ENCODE results near the gene METTL5. TPM values are rescaled to one million over a fixed set of nuclear protein-coding genes. Genes with fewer than 3 reads are reported as not detected.
"Not testable (repeated sequence)": the region's sequence is repeated elsewhere in the genome, so short reads cannot be mapped to it uniquely, and the experiment has no call there.

The METTL5 gene
- total RNA-seq, 1 donor from 2014 or later, result 52.3 TPM

DNA sequence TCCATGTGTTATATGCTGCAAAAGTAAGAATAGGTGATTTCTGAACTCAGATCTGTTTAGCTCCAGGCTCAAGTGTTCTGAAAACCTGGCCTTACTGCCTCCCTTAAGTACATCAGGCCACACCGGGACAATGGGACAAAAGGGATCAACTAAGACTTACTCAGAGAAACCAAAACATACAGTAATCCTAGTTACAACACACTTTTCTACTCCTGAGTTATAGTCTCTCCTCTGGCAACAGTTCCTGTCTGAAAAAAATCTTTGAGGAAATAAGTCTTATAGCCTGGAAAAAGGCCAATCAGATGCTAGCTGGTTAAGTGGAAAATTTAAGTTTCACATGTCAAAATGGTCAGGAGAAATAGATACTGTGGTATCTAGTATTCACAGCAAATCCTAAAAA lies 5.6 kb downstream of the METTL5 start:
- Mint-ChIP-seq H3K36me3 (ENCODE audit: low read depth, unreplicated experiment) (peaks cover 23% of the 10 kb centered on the region), H3K27me3 (ENCODE audit: low read depth, unreplicated experiment) (no peaks in the 10 kb centered on the region), H3K4me1 (ENCODE audit: low read depth, unreplicated experiment) (peaks cover 42% of the 10 kb centered on the region), H3K27ac (ENCODE audit: unreplicated experiment) (peak overlapping the region; percentile 47), H3K4me3 (ENCODE audit: unreplicated experiment) (no peak overlapping the region), H3K9me3 (ENCODE audit: unreplicated experiment) (peaks cover 12% of the 10 kb centered on the region)
- DNase-seq (ENCODE audit: low read depth), result no peak
- no peak overlapping the region for H3K4me3 ChIP-seq (ENCODE audit: insufficient read depth, low read depth, low read length)
- no peak for FAIRE-seq
- TF ChIP-seq, protein P1, sequence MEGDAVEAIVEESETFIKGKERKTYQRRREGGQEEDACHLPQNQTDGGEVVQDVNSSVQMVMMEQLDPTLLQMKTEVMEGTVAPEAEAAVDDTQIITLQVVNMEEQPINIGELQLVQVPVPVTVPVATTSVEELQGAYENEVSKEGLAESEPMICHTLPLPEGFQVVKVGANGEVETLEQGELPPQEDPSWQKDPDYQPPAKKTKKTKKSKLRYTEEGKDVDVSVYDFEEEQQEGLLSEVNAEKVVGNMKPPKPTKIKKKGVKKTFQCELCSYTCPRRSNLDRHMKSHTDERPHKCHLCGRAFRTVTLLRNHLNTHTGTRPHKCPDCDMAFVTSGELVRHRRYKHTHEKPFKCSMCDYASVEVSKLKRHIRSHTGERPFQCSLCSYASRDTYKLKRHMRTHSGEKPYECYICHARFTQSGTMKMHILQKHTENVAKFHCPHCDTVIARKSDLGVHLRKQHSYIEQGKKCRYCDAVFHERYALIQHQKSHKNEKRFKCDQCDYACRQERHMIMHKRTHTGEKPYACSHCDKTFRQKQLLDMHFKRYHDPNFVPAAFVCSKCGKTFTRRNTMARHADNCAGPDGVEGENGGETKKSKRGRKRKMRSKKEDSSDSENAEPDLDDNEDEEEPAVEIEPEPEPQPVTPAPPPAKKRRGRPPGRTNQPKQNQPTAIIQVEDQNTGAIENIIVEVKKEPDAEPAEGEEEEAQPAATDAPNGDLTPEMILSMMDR (IDR thresholded peaks at IDR 0.05; ENCODE audit: insufficient read depth, low read depth, low read length), result no peak
- TF ChIP-seq EZH2 (IDR thresholded peaks at IDR 0.05; ENCODE audit: insufficient read depth, low read length), result no peak
- no peak overlapping the region for H3K4me2 ChIP-seq (ENCODE audit: low read length)
- no peak overlapping the region for H2AFZ ChIP-seq (ENCODE audit: low read depth, low read length)
- no peaks in the 10 kb centered on the region for H3K9me3 ChIP-seq (ENCODE audit: insufficient read depth, low read depth, low read length)
- peaks cover 25% of the 10 kb centered on the region for H3K79me2 ChIP-seq (ENCODE audit: insufficient read depth, low read length)
- no peak overlapping the region for H3K27ac ChIP-seq (ENCODE audit: low read depth, low read length)
- peaks cover 8% of the 10 kb centered on the region for H3K36me3 ChIP-seq (ENCODE audit: insufficient read depth, low read length)
- no peaks in the 10 kb centered on the region for H4K20me1 ChIP-seq (ENCODE audit: insufficient read depth, low read length)
- peaks cover 16% of the 10 kb centered on the region for H3K4me1 ChIP-seq (ENCODE audit: insufficient read depth, low read length)
- H3K9ac ChIP-seq (ENCODE audit: low read length), result no peak overlapping the region
- H3K27me3 ChIP-seq (ENCODE audit: insufficient read depth, low read length), result no peaks in the 10 kb centered on the region

DNA sequence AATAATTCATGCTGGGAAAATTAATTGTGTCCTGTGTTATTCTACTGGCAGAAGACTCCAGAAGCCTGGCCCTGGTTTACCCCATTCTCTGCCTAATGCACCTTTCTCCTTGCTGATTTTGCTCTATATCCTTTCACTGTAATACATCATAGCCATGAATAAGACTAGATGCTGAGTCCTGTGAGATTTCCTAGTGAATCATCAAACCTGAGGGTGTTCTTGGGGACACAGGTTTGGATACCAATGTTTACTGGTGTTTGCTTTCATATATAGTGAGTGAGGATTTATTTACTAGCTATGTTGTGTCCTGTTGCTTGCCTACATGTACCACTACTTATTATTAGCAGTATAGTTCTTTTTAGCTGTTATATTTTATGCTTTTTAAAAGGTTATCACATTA lies 6.5 kb downstream of the METTL5 start:
- Histone ChIP-seq H3K36me3 (ENCODE audit: insufficient read depth, low read length) (peaks cover 8% of the 10 kb centered on the region), H3K4me2 (ENCODE audit: low read length) (no peak overlapping the region)

DNA sequence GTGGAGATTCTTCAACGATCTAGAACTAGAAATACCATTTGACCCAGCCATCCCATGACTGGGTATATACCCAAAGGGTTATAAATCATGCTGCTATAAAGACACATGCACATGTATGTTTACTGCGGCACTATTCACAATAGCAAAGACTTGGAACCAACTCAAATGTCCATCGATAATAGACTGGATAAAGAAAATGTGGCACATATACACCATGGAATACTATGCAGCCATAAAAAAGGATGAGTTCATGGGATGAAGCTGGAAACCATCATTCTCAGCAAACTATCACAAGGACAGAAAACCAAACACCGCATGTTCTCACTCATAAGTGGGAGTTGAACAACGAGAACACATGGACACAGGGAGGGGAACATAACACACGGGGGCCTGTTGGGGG lies 7.3 kb downstream of the METTL5 start:
- not testable (repeated sequence) for H3K27me3 Mint-ChIP-seq (ENCODE audit: low read depth, unreplicated experiment); H3K4me3 Mint-ChIP-seq (ENCODE audit: unreplicated experiment); H3K4me1 ChIP-seq (ENCODE audit: insufficient read depth, low read length); H3K9ac ChIP-seq (ENCODE audit: low read length); DNase-seq (ENCODE audit: low read depth); H3K27ac ChIP-seq (ENCODE audit: low read depth, low read length); FAIRE-seq; H3K4me3 ChIP-seq (ENCODE audit: insufficient read depth, low read depth, low read length); H3K9me3 ChIP-seq (ENCODE audit: insufficient read depth, low read depth, low read length); H3K27me3 ChIP-seq (ENCODE audit: insufficient read depth, low read length); H4K20me1 ChIP-seq (ENCODE audit: insufficient read depth, low read length); H2AFZ ChIP-seq (ENCODE audit: low read depth, low read length); H3K4me2 ChIP-seq (ENCODE audit: low read length)
- Mint-ChIP-seq H3K36me3 (ENCODE audit: low read depth, unreplicated experiment) (peaks cover 26% of the 10 kb centered on the region), H3K27ac (ENCODE audit: unreplicated experiment) (peak overlapping the region; percentile 73), H3K9me3 (ENCODE audit: unreplicated experiment) (peaks cover 12% of the 10 kb centered on the region), H3K4me1 (ENCODE audit: low read depth, unreplicated experiment) (peaks cover 33% of the 10 kb centered on the region)
- H3K79me2 ChIP-seq (ENCODE audit: insufficient read depth, low read length), result peaks cover 12% of the 10 kb centered on the region
- peaks cover 12% of the 10 kb centered on the region for H3K36me3 ChIP-seq (ENCODE audit: insufficient read depth, low read length)

More for the DNA sequence above, 6.5 kb downstream of the METTL5 start:
- Mint-ChIP-seq H3K9me3 (ENCODE audit: unreplicated experiment) (peaks cover 12% of the 10 kb centered on the region), H3K4me3 (ENCODE audit: unreplicated experiment) (no peak overlapping the region), H3K27ac (ENCODE audit: unreplicated experiment) (no peak overlapping the region), H3K27me3 (ENCODE audit: low read depth, unreplicated experiment) (no peaks in the 10 kb centered on the region), H3K36me3 (ENCODE audit: low read depth, unreplicated experiment) (peaks cover 23% of the 10 kb centered on the region), H3K4me1 (ENCODE audit: low read depth, unreplicated experiment) (peaks cover 41% of the 10 kb centered on the region)
- FAIRE-seq, result no peak
- no peaks in the 10 kb centered on the region for H4K20me1 ChIP-seq (ENCODE audit: insufficient read depth, low read length)
- H3K9me3 ChIP-seq (ENCODE audit: insufficient read depth, low read depth, low read length), result no peaks in the 10 kb centered on the region
- H3K27ac ChIP-seq (ENCODE audit: low read depth, low read length), result no peak overlapping the region
- DNase-seq (ENCODE audit: low read depth), result no peak
- TF ChIP-seq, protein P1 (IDR thresholded peaks at IDR 0.05; ENCODE audit: insufficient read depth, low read depth, low read length), result no peak
- TF ChIP-seq EZH2 (IDR thresholded peaks at IDR 0.05; ENCODE audit: insufficient read depth, low read length), result no peak
- H3K4me1 ChIP-seq (ENCODE audit: insufficient read depth, low read length), result peaks cover 12% of the 10 kb centered on the region
- H3K79me2 ChIP-seq (ENCODE audit: insufficient read depth, low read length), result peaks cover 20% of the 10 kb centered on the region
- no peak overlapping the region for H2AFZ ChIP-seq (ENCODE audit: low read depth, low read length)
- no peaks in the 10 kb centered on the region for H3K27me3 ChIP-seq (ENCODE audit: insufficient read depth, low read length)
- no peak overlapping the region for H3K4me3 ChIP-seq (ENCODE audit: insufficient read depth, low read depth, low read length)
- H3K9ac ChIP-seq (ENCODE audit: low read length), result no peak overlapping the region

DNA sequence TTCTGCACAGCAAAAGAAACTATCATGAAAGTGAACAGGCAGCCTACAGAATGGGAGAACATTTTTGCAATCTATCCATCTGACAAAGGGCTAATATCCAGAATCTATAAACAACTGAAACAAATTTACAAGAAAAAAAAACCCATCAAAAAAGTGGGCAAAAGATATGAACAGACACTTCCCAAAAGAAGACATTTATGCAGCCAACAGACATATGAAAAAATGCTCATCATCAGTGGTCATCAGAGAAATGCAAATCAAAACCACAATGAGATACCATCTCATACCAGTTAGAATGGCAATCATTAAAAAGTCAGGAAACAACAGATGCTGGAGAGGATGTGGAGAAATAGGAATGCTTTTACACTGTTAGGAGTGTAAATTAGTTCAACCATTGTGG lies 7.7 kb downstream of the METTL5 start:
- H3K4me3 ChIP-seq (ENCODE audit: insufficient read depth, low read depth, low read length); H3K9ac ChIP-seq (ENCODE audit: low read length); H3K79me2 ChIP-seq (ENCODE audit: insufficient read depth, low read length); H3K4me1 ChIP-seq (ENCODE audit: insufficient read depth, low read length); DNase-seq (ENCODE audit: low read depth); FAIRE-seq; H3K27ac ChIP-seq (ENCODE audit: low read depth, low read length); H4K20me1 ChIP-seq (ENCODE audit: insufficient read depth, low read length); H3K9me3 ChIP-seq (ENCODE audit: insufficient read depth, low read depth, low read length); H2AFZ ChIP-seq (ENCODE audit: low read depth, low read length); H3K4me2 ChIP-seq (ENCODE audit: low read length); H3K27me3 ChIP-seq (ENCODE audit: insufficient read depth, low read length); H3K27me3 Mint-ChIP-seq (ENCODE audit: low read depth, unreplicated experiment); H3K4me3 Mint-ChIP-seq (ENCODE audit: unreplicated experiment): not testable (repeated sequence)
- peak overlapping the region; percentile 73 for H3K27ac Mint-ChIP-seq (ENCODE audit: unreplicated experiment)
- H3K36me3 ChIP-seq (ENCODE audit: insufficient read depth, low read length), result peaks cover 16% of the 10 kb centered on the region
- peaks cover 27% of the 10 kb centered on the region for H3K36me3 Mint-ChIP-seq (ENCODE audit: low read depth, unreplicated experiment)
- peaks cover 12% of the 10 kb centered on the region for H3K9me3 Mint-ChIP-seq (ENCODE audit: unreplicated experiment)
- peaks cover 33% of the 10 kb centered on the region for H3K4me1 Mint-ChIP-seq (ENCODE audit: low read depth, unreplicated experiment)

Measured in astrocyte (in vitro differentiated cells and primary cell).